ENCODE results near the gene NFYC. TPM values are rescaled to one million over a fixed set of nuclear protein-coding genes. Genes with fewer than 3 reads are reported as not detected.

NFYC gene
- total RNA-seq, 1 experiment from 2014 or later: 63.3 TPM

GRCh38 chr1:40802742-40803113 lies 111.2 kb downstream of the NFYC start:
- H3K36me3 ChIP-seq (ENCODE audit: control insufficient read depth in 1 of 2, insufficient read depth in 2 of 2, low read length in 2 of 2): no peaks in the 10 kb centered on the region
- H2AFZ ChIP-seq (ENCODE audit: low read depth, low read length, poor library complexity, severe bottlenecking): no peak overlapping the region
- intact Hi-C loops (cut with micrococcal nuclease): no loop called here
- H4K20me1 ChIP-seq (ENCODE audit: insufficient read depth): no peaks in the 10 kb centered on the region
- H3K27me3 ChIP-seq (ENCODE audit: insufficient read depth, low read length): no peaks in the 10 kb centered on the region
- no peaks in the 10 kb centered on the region for H3K9me3 ChIP-seq (ENCODE audit: control insufficient read depth in 1 of 2, insufficient read depth in 1 of 2, low read depth in 1 of 2, low read length in 2 of 2)
- no TSS peak for BruUV-seq (replicated peaks)
- RAD21 ChIA-PET (ENCODE audit: low non-redundant PET in 1 of 2, low total read pairs in 2 of 2, uncharacterized antibody in 2 of 2, unreplicated experiment in 2 of 2): no interaction called here
- H3K4me3 ChIP-seq (replicated peaks in 1 of 2; ENCODE audit: low read depth in 1 of 2, low read length in 2 of 2): no peak overlapping the region
- no peaks in the 10 kb centered on the region for H3K79me2 ChIP-seq (ENCODE audit: insufficient read depth, low read length)
- ATAC-seq: no peak
- no peak overlapping the region for H3K9ac ChIP-seq (ENCODE audit: low read length)
- H3K9me2 ChIP-seq (ENCODE audit: insufficient read depth): no peaks in the 10 kb centered on the region
- TF ChIP-seq EZH2 (IDR thresholded peaks at IDR 0.05): no peak
- TF ChIP-seq MAX (IDR thresholded peaks at IDR 0.05): no peak
- TF ChIP-seq SIN3A (IDR thresholded peaks at IDR 0.05; ENCODE audit: low read depth): no peak
- TF ChIP-seq REST (IDR thresholded peaks at IDR 0.05; ENCODE audit: low read depth): no peak
- no peak for TF ChIP-seq SP1 (IDR thresholded peaks at IDR 0.05; ENCODE audit: low read depth)
- TF ChIP-seq ELF1 (IDR thresholded peaks at IDR 0.05; ENCODE audit: borderline replicate concordance, low read depth): no peak
- H3K4me2 ChIP-seq (ENCODE audit: low read length): 0 out of 2 replicates have a peak overlapping the region, but pooled peaks have one; percentile 55
- POLR2A ChIA-PET: no interaction called here
- H3K27ac ChIP-seq (ENCODE audit: low read depth, low read length): no peak overlapping the region
- H3K4me1 ChIP-seq (ENCODE audit: control insufficient read depth in 1 of 2, insufficient read depth in 2 of 2, low read length in 2 of 2): peaks cover 7 to 30% of the 10 kb centered on the region in 2 experiments; a peak in 3 of 4 replicates
- CTCF ChIA-PET: no interaction called here
- no peak for DNase-seq (ENCODE audit: low read depth, low spot score)

GRCh38 chr1:40803447-40803846 lies 111.9 kb downstream of the NFYC start:
- Histone ChIP-seq H3K4me1 (ENCODE audit: control insufficient read depth in 1 of 2, insufficient read depth in 2 of 2, low read length in 2 of 2) (peaks cover 7 to 30% of the 10 kb centered on the region in 2 experiments; a peak in 3 of 4 replicates), H3K4me2 (ENCODE audit: low read length) (no peak overlapping the region), H3K9ac (ENCODE audit: low read length) (no peak overlapping the region), H3K27ac (ENCODE audit: low read depth, low read length) (no peak overlapping the region), H3K4me3 (replicated peaks in 1 of 2; ENCODE audit: low read depth in 1 of 2, low read length in 2 of 2) (no peak overlapping the region), H2AFZ (ENCODE audit: low read depth, low read length, poor library complexity, severe bottlenecking) (no peak overlapping the region), H3K27me3 (ENCODE audit: insufficient read depth, low read length) (no peaks in the 10 kb centered on the region), H4K20me1 (ENCODE audit: insufficient read depth) (no peaks in the 10 kb centered on the region), H3K9me3 (ENCODE audit: control insufficient read depth in 1 of 2, insufficient read depth in 1 of 2, low read depth in 1 of 2, low read length in 2 of 2) (no peaks in the 10 kb centered on the region), H3K36me3 (ENCODE audit: control insufficient read depth in 1 of 2, insufficient read depth in 2 of 2, low read length in 2 of 2) (no peaks in the 10 kb centered on the region), H3K9me2 (ENCODE audit: insufficient read depth) (no peaks in the 10 kb centered on the region), H3K79me2 (ENCODE audit: insufficient read depth, low read length) (no peaks in the 10 kb centered on the region)
- DNase-seq (ENCODE audit: low read depth, low spot score) (no peak), ATAC-seq (no peak)
- ChIA-PET POLR2A (no interaction called here), RAD21 (ENCODE audit: low non-redundant PET in 1 of 2, low total read pairs in 2 of 2, uncharacterized antibody in 2 of 2, unreplicated experiment in 2 of 2) (no interaction called here), CTCF (no interaction called here)
- BruUV-seq (replicated peaks): no TSS peak
- TF ChIP-seq ELF1 (IDR thresholded peaks at IDR 0.05; ENCODE audit: borderline replicate concordance, low read depth): no peak
- no peak for TF ChIP-seq EZH2phosphoT487 (IDR thresholded peaks at IDR 0.05; ENCODE audit: borderline replicate concordance)
- no peak for TF ChIP-seq ATF3 (IDR thresholded peaks at IDR 0.05)
- TF ChIP-seq SP1 (IDR thresholded peaks at IDR 0.05; ENCODE audit: low read depth): no peak
- no peak for TF ChIP-seq EGR1 (IDR thresholded peaks at IDR 0.05; ENCODE audit: low read depth)
- no peak for TF ChIP-seq EZH2 (IDR thresholded peaks at IDR 0.05)
- no peak for TF ChIP-seq YY1 (IDR thresholded peaks at IDR 0.05; ENCODE audit: extremely low read depth, insufficient replicate concordance, low read depth, low read length)
- no peak for TF ChIP-seq TCF7L2 (IDR thresholded peaks at IDR 0.05; ENCODE audit: borderline replicate concordance, extremely low read depth, insufficient read depth, insufficient read length)
- TF ChIP-seq MAX (IDR thresholded peaks at IDR 0.05): no peak
- no peak for TF ChIP-seq FOSL1 (IDR thresholded peaks at IDR 0.05; ENCODE audit: low read depth)
- no peak for TF ChIP-seq CBX3 (IDR thresholded peaks at IDR 0.05; ENCODE audit: low read depth)
- TF ChIP-seq SIN3A (IDR thresholded peaks at IDR 0.05; ENCODE audit: low read depth): no peak
- intact Hi-C loops (cut with micrococcal nuclease): no loop called here
